ENCODE results near the gene IL32. TPM values are rescaled to one million over a fixed set of nuclear protein-coding genes. Genes with fewer than 3 reads are reported as not detected.
A peak's percentile ranks its signal among the peaks of the same experiment; 100 is the strongest.

Gene IL32
- total RNA-seq, 6 donors from 2014 or later = 31.4 to 220 (median 116) TPM

GRCh38 chr16:3094289-3095027 lies 29.0 kb downstream of the IL32 start:
- ATAC-seq (ENCODE audit: low FRiP score in 2 of 2) (peak in 1 of 2 donors; percentile 49), DNase-seq (no peak)
- Histone ChIP-seq H3K4me3 (no peak overlapping the region), H3K27me3 (no peaks in the 10 kb centered on the region), H3K4me1 (peaks cover 5 to 13% (median 9%) of the 10 kb centered on the region in 4 donors), H3K9me3 (no peaks in the 10 kb centered on the region), H3K27ac (no peak overlapping the region), H3K36me3 (no peaks in the 10 kb centered on the region)
- TF ChIP-seq POLR2A (IDR thresholded peaks at IDR 0.05) = no peak
- no peak for TF ChIP-seq POLR2AphosphoS5 (IDR thresholded peaks at IDR 0.05)
- TF ChIP-seq CTCF (IDR thresholded peaks at IDR 0.05) = peak in 5 of 6 experiments; percentile 17 to 57 (median 39)
- no peak for TF ChIP-seq EP300 (IDR thresholded peaks at IDR 0.05)
- 89% methylated on average over 22 of the region's 22 CpGs for WGBS, 2 donors

- H3K4me3 ChIP-seq = no peak overlapping the region
- WGBS, 2 donors = 36 to 38% methylated on average over 4 of the region's 4 CpGs
- H3K36me3 ChIP-seq = no peaks in the 10 kb centered on the region
- peaks cover 19 to 26% (median 19%) of the 10 kb centered on the region in 4 donors for H3K4me1 ChIP-seq
- peak overlapping the region in 1 of 4 donors; percentile 32 for H3K27ac ChIP-seq
- no peaks in the 10 kb centered on the region for H3K9me3 ChIP-seq
- ATAC-seq (ENCODE audit: low FRiP score in 2 of 2) (peak; percentile 20 to 71), DNase-seq (peak in 1 of 2 donors; percentile 66)
- no peaks in the 10 kb centered on the region for H3K27me3 ChIP-seq
- TF ChIP-seq EP300 (IDR thresholded peaks at IDR 0.05) (no peak), CTCF (IDR thresholded peaks at IDR 0.05) (peak in 2 of 6 experiments; percentile 26 to 30), POLR2A (IDR thresholded peaks at IDR 0.05) (no peak)
Measured at GRCh38 chr16:3095869-3096268, 30.4 kb downstream of the IL32 start.

- H3K36me3 ChIP-seq = no peaks in the 10 kb centered on the region
- TF ChIP-seq CTCF (IDR thresholded peaks at IDR 0.05) (no peak), EP300 (IDR thresholded peaks at IDR 0.05) (no peak), POLR2A (IDR thresholded peaks at IDR 0.05) (no peak), POLR2AphosphoS5 (IDR thresholded peaks at IDR 0.05) (no peak)
- no peak overlapping the region for H3K4me3 ChIP-seq
- no peak for DNase-seq
- H3K9me3 ChIP-seq = no peaks in the 10 kb centered on the region
- 76 to 93% methylated on average over 5 to 6 of the region's 6 CpGs for WGBS, 2 donors
- peak overlapping the region in 1 of 4 donors; percentile 32 for H3K27ac ChIP-seq
- peaks cover 23 to 31% (median 24%) of the 10 kb centered on the region in 4 donors for H3K4me1 ChIP-seq
- no peak for ATAC-seq (ENCODE audit: low FRiP score in 2 of 2)
- no peaks in the 10 kb centered on the region for H3K27me3 ChIP-seq
Measured at GRCh38 chr16:3096362-3096761, 30.9 kb downstream of the IL32 start.

- no peak for ATAC-seq (ENCODE audit: low FRiP score in 2 of 2)
- Histone ChIP-seq H3K36me3 (no peaks in the 10 kb centered on the region), H3K27me3 (no peaks in the 10 kb centered on the region), H3K9me3 (no peaks in the 10 kb centered on the region), H3K27ac (no peak overlapping the region), H3K4me1 (peaks cover 23 to 39% (median 31%) of the 10 kb centered on the region in 4 donors), H3K4me3 (no peak overlapping the region)
- WGBS, 2 donors = 60 to 75% methylated on average over 6 to 8 of the region's 8 CpGs
- no peak for DNase-seq
- TF ChIP-seq POLR2AphosphoS5 (IDR thresholded peaks at IDR 0.05) = no peak
- TF ChIP-seq POLR2A (IDR thresholded peaks at IDR 0.05) = no peak
- no peak for TF ChIP-seq EP300 (IDR thresholded peaks at IDR 0.05)
- no peak for TF ChIP-seq CTCF (IDR thresholded peaks at IDR 0.05)
Measured at GRCh38 chr16:3097266-3097665, 31.8 kb downstream of the IL32 start.
